ENCODE data around the gene MRPS26.

DNA sequence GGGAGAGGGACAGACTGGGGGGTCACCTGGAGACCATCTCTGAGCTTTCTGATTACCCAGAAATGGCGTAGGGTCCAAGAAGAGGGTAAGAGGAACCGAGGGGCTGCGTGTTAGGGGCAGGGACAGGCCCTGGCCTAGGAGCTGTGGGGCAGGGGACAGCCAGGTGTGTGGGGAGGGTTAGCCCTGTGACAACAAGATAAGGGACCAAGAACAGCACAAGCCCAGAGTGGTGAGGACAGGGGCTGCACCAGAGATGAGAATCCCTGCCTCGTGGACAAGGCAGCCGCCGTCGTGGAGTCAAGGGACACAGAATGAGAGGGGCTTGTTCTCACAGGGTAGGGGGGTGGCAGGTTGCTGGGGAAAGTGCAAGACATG is 39.1 kb downstream of the MRPS26 start:
- TF ChIP-seq CTCF (optimal IDR thresholded peaks at IDR 0.05 in 1 of 3, IDR thresholded peaks at IDR 0.05 in 1 of 3, conservative IDR thresholded peaks at IDR 0.05 in 1 of 3; ENCODE audit: extremely low read depth in 1 of 3, insufficient read depth in 2 of 3, low read length in 3 of 3) (no peak), EZH2 (IDR thresholded peaks at IDR 0.05; ENCODE audit: low read length) (no peak)

All from keratinocyte (primary cell).